ENCODE measurements around the gene DPP4. TPM values are rescaled to one million over a fixed set of nuclear protein-coding genes. Genes with fewer than 3 reads are reported as not detected.

Gene DPP4
- total RNA-seq, 1 experiment from 2014 or later, result 2.8 TPM

- Histone ChIP-seq H4K8ac (replicated peaks; ENCODE audit: insufficient read length, low read depth, low read length) (no peak overlapping the region), H4K20me1 (ENCODE audit: control insufficient read depth, insufficient read depth, insufficient read length) (no peaks in the 10 kb centered on the region), H2BK120ac (ENCODE audit: low read depth, low read length, poor library complexity, severe bottlenecking) (no peak overlapping the region), H4K91ac (ENCODE audit: insufficient read length, low read depth, low read length) (no peak overlapping the region), H3K18ac (ENCODE audit: insufficient read length, low read depth, low read length) (no peak overlapping the region), H4K5ac (ENCODE audit: insufficient read length, low read depth, low read length) (no peak overlapping the region), H3K4me1 (ENCODE audit: insufficient read depth, low read length) (no peaks in the 10 kb centered on the region), H3K9me3 (ENCODE audit: control insufficient read depth, low read depth, low read length) (no peaks in the 10 kb centered on the region), H2BK20ac (ENCODE audit: low read depth, low read length, poor library complexity, severe bottlenecking) (no peak overlapping the region), H3T11ph (ENCODE audit: low read length) (no peak overlapping the region), H2BK5ac (ENCODE audit: insufficient read length, low read length) (no peak overlapping the region), H2BK15ac (ENCODE audit: low read depth, low read length) (no peak overlapping the region), H3K23ac (ENCODE audit: insufficient read length, low read depth, low read length) (no peak overlapping the region), H3K4me2 (ENCODE audit: insufficient read depth, insufficient read length, low read length) (no peak overlapping the region), H3K27me3 (ENCODE audit: insufficient read depth, low read length) (no peaks in the 10 kb centered on the region), H3K56ac (ENCODE audit: insufficient read length, low read depth, low read length) (no peak overlapping the region), H3K9ac (ENCODE audit: extremely low read depth, insufficient read length, low read length) (no peak overlapping the region), H3K4ac (ENCODE audit: low read depth, low read length) (no peak overlapping the region), H3K27ac (ENCODE audit: insufficient read length, low read depth, low read length) (no peak overlapping the region), H3K14ac (ENCODE audit: insufficient read depth, low read length) (no peak overlapping the region), H2AK5ac (ENCODE audit: insufficient read length, low read length) (no peak overlapping the region), H2BK12ac (ENCODE audit: insufficient read length, low read depth, low read length) (no peak overlapping the region), H2AFZ (ENCODE audit: low read length) (no peak overlapping the region), H3K79me2 (ENCODE audit: insufficient read depth, low read length) (no peaks in the 10 kb centered on the region), H3K23me2 (ENCODE audit: insufficient read length, low read depth, low read length, poor library complexity, severe bottlenecking) (no peaks in the 10 kb centered on the region), H3K79me1 (ENCODE audit: insufficient read depth, low read depth, low read length, poor library complexity, severe bottlenecking) (no peaks in the 10 kb centered on the region)
- no peaks in the 10 kb centered on the region for H3K27me3 Mint-ChIP-seq (ENCODE audit: low read depth)
- no peak for TF ChIP-seq CTCF (conservative IDR thresholded peaks at IDR 0.05)
- WGBS (ENCODE audit: extremely low coverage, insufficient read length, low lambda C conversion rate), result no CpG with 5 or more reads among the region's 8 CpGs
- no peaks in the 10 kb centered on the region for H3K9me3 Mint-ChIP-seq
- H3K27ac Mint-ChIP-seq, result no peak overlapping the region
- H3K36me3 Mint-ChIP-seq (ENCODE audit: insufficient read depth in 1 of 3, low read depth in 3 of 3), result no peaks in the 10 kb centered on the region
- no peak overlapping the region for H3K4me3 Mint-ChIP-seq
- H3K4me1 Mint-ChIP-seq, result peaks cover 8 to 16% of the 10 kb centered on the region in 2 experiments
- DNase-seq, result no peak
Observed at GRCh38 chr2:162018530-162018929, 55.5 kb downstream of the DPP4 start.

Data from H9 (cell line).